Measurements from ENCODE around the gene DKKL1. TPM values are rescaled to one million over a fixed set of nuclear protein-coding genes. Genes with fewer than 3 reads are reported as not detected.
"Not testable (repeated sequence)": the region's sequence is repeated elsewhere in the genome, so short reads cannot be mapped to it uniquely, and the experiment has no call there.

DKKL1 gene
- total RNA-seq, 1 donor from 2014 or later = 2.1 TPM

GRCh38 chr19:49371184-49371583 lies 7.5 kb downstream of the DKKL1 start:
- DNase-seq (ENCODE audit: low spot score) = no peak
- no peaks in the 10 kb centered on the region for H3K4me1 Mint-ChIP-seq (ENCODE audit: low read depth)
- H3K36me3 Mint-ChIP-seq (ENCODE audit: low read depth) = peaks cover 7% of the 10 kb centered on the region
- no peak for TF ChIP-seq CTCF (IDR thresholded peaks at IDR 0.05)
- peaks cover 1% of the 10 kb centered on the region for H3K27me3 Mint-ChIP-seq (ENCODE audit: low read depth)
- H3K27ac Mint-ChIP-seq (ENCODE audit: unreplicated experiment) = no peak overlapping the region
- H3K4me3 Mint-ChIP-seq (ENCODE audit: unreplicated experiment) = no peak overlapping the region
- peaks cover 15% of the 10 kb centered on the region for H3K9me3 Mint-ChIP-seq (ENCODE audit: low read depth)

- not testable (repeated sequence) for H3K27me3 Mint-ChIP-seq (ENCODE audit: low read depth); H3K36me3 Mint-ChIP-seq (ENCODE audit: low read depth); DNase-seq (ENCODE audit: low spot score); H3K4me3 Mint-ChIP-seq (ENCODE audit: unreplicated experiment); H3K27ac Mint-ChIP-seq (ENCODE audit: unreplicated experiment); H3K4me1 Mint-ChIP-seq (ENCODE audit: low read depth)
- H3K9me3 Mint-ChIP-seq (ENCODE audit: low read depth) = peaks cover 15% of the 10 kb centered on the region
These were observed 9.5 kb downstream of the DKKL1 start for GRCh38 chr19:49373174-49373573.

- peaks cover 2% of the 10 kb centered on the region for H3K36me3 Mint-ChIP-seq (ENCODE audit: low read depth)
- H3K4me3 Mint-ChIP-seq (ENCODE audit: unreplicated experiment) = no peak overlapping the region
- H3K4me1 Mint-ChIP-seq (ENCODE audit: low read depth) = no peaks in the 10 kb centered on the region
- TF ChIP-seq CTCF (IDR thresholded peaks at IDR 0.05) = no peak
- no peak for DNase-seq (ENCODE audit: low spot score)
- H3K27me3 Mint-ChIP-seq (ENCODE audit: low read depth) = peaks cover 2% of the 10 kb centered on the region
- peaks cover 9% of the 10 kb centered on the region for H3K9me3 Mint-ChIP-seq (ENCODE audit: low read depth)
- H3K27ac Mint-ChIP-seq (ENCODE audit: unreplicated experiment) = no peak overlapping the region
These were observed 11.2 kb downstream of the DKKL1 start for GRCh38 chr19:49374665-49375434.

GRCh38 chr19:49378512-49378911 lies 14.8 kb downstream of the DKKL1 start:
- no peak for TF ChIP-seq CTCF (IDR thresholded peaks at IDR 0.05)
- H3K4me1 Mint-ChIP-seq (ENCODE audit: low read depth) = no peaks in the 10 kb centered on the region
- no peak overlapping the region for H3K4me3 Mint-ChIP-seq (ENCODE audit: unreplicated experiment)
- peaks cover 2% of the 10 kb centered on the region for H3K36me3 Mint-ChIP-seq (ENCODE audit: low read depth)
- peaks cover 2% of the 10 kb centered on the region for H3K27me3 Mint-ChIP-seq (ENCODE audit: low read depth)
- no peak for DNase-seq (ENCODE audit: low spot score)
- no peak overlapping the region for H3K27ac Mint-ChIP-seq (ENCODE audit: unreplicated experiment)
- peaks cover 8% of the 10 kb centered on the region for H3K9me3 Mint-ChIP-seq (ENCODE audit: low read depth)

GRCh38 chr19:49380391-49380790 lies 16.7 kb downstream of the DKKL1 start:
- Mint-ChIP-seq H3K4me3 (ENCODE audit: unreplicated experiment) (no peak overlapping the region), H3K27me3 (ENCODE audit: low read depth) (peaks cover 2% of the 10 kb centered on the region), H3K4me1 (ENCODE audit: low read depth) (no peaks in the 10 kb centered on the region)

More at GRCh38 chr19:49380391-49380790, 16.7 kb downstream of the DKKL1 start:
- Mint-ChIP-seq H3K36me3 (ENCODE audit: low read depth) (peaks cover 2% of the 10 kb centered on the region), H3K27ac (ENCODE audit: unreplicated experiment) (no peak overlapping the region), H3K9me3 (ENCODE audit: low read depth) (peaks cover 8% of the 10 kb centered on the region)
- no peak for DNase-seq (ENCODE audit: low spot score)
- TF ChIP-seq CTCF (IDR thresholded peaks at IDR 0.05) = no peak
